ENCODE results near the gene ZNF185. TPM values are rescaled to one million over a fixed set of nuclear protein-coding genes. Genes with fewer than 3 reads are reported as not detected.
A peak's percentile ranks its signal among the peaks of the same experiment; 100 is the strongest.

The ZNF185 gene
- total RNA-seq, 3 donors from 2014 or later: 0.53 to 0.68 (median 0.61) TPM

DNA sequence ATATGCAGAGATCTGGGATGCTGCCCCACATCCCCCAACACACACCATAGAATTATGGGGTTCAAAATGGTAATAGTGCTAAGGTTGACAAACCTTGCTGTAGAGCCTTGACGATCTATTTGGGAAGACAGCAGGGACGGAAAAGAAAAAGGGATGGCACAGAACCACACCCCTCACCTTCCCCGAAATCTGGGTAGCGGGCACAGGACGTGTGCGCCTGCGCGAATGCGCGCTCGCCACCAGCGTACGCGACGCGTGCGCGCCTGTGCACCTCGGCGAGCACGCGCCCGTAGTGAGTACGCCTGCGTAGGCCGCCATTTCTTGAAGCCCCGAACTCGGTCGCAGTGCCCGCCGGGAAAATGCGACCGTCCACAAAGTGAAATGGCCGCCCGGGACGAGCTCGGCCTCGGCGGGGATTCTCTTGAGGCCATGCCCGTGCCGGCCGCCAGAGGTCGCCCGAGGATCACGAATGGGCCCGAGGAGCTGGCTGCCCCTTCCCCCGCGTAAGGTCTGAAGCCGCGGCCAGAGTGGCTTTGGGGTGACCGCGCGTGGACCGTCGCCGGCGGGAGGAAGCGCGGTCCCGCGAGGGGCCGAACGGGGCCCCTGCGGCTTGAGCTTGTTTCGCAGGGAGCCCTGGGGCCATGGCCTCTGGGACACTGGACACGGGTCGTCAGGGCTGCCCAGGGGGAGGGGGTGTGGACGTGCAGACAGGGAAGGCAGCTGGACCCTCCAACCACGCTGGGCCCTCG is 43.6 kb downstream of the ZNF185 start:
- Mint-ChIP-seq H3K9me3 (no peaks in the 10 kb centered on the region), H3K4me3 (peak overlapping the region; percentile 85)
- ATAC-seq: peak; percentile 92 to 97

DNA sequence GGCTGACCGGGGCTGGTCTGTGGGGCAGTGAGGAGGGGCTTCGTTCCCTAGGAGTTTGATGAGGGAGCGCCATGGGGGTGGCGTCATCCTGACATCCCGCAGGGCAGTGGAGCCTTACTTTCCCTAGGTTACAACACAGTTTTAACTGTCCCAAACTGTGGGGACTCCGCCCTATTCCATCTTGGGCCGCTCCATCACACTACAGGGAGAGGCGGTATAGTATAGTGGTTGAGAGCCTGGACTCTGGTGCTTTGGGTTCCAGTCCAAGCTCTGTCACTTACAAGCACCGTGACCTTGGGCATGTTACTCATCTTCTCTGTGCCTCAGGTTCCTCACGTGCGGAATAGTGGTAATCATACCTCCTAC is 44.2 kb downstream of the ZNF185 start:
- Mint-ChIP-seq H3K4me3 (peak overlapping the region; percentile 85), H3K9me3 (no peaks in the 10 kb centered on the region), H3K36me3 (ENCODE audit: insufficient read depth) (peaks cover 5% of the 10 kb centered on the region), H3K27me3 (ENCODE audit: low read depth) (no peaks in the 10 kb centered on the region), H3K4me1 (ENCODE audit: low read depth) (peaks cover 3% of the 10 kb centered on the region)
- no peak for DNase-seq
- ATAC-seq: peak in 1 of 2 donors; percentile 7

More for the DNA sequence above, 43.6 kb downstream of the ZNF185 start:
- Mint-ChIP-seq H3K27me3 (ENCODE audit: low read depth) (no peaks in the 10 kb centered on the region), H3K36me3 (ENCODE audit: insufficient read depth) (peaks cover 2% of the 10 kb centered on the region), H3K4me1 (ENCODE audit: low read depth) (peaks cover 3% of the 10 kb centered on the region)
- DNase-seq: peak; percentile 85

DNA sequence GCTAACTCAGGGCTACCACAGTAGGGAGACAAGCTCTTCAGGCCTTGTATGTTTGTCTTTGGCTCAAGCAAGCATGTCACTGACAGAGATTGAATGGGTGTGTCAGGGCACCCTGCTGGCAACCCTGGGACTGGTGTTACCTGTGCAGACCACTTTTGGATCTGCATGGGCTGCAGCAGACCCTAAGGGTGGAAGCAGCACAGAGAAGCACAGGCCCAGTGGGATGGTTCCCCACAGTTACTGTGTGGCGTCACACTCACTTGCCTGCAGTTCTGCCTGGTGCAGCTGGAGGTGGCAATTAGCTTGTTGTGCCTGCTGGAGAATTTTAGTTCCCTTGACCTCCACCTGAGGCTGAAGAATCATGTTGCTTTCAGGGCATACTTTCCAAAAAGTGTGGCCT is 46.0 kb downstream of the ZNF185 start:
- no peak for ATAC-seq

DNA sequence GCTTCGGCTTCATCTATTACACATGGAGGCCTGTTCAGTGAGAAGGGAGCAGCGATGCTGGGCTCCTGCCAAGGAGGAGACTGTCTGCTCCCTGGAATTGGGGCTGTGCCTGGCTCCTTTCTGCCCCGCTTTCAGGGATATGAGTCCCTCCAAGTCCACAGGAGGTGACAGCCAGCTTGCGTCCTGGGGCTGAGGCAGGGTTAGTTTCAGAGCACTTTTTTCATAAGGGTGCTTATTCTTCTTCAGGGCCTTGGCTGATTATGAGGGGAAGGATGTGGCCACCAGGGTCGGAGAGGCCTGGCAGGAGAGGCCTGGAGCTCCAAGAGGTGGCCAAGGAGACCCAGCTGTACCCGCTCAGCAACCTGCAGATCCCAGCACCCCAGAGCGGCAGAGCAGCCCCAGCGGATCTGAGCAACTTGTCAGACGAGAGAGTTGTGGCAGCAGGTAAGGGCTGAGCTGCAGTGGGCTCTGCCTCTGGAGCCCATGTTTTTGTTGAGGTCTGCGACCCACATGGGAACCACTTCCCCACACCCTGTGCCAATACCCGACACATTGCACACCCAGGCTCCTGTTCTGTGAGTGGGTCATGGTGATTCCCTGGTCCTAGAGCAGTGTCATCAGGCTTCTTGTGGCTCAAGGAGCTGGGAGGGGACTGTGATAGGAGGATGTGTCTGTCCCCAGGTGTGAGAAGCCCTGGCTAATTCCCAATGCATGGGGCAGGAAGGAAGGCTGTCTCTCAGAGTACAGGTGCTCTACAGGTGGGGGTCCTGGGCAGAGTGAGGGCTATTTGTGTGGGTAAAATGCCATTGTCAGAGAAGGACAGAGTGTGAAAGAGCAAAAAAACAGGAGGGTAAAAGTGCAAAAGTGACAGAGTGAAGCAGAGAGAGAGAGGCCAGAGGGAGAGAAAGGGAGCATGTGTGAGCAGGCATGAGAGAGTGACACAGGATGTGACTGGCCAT is 47.4 kb downstream of the ZNF185 start:
- Mint-ChIP-seq H3K36me3 (ENCODE audit: insufficient read depth) (peaks cover 17% of the 10 kb centered on the region), H3K27me3 (ENCODE audit: low read depth) (no peaks in the 10 kb centered on the region), H3K9me3 (no peaks in the 10 kb centered on the region), H3K4me3 (no peak overlapping the region), H3K4me1 (ENCODE audit: low read depth) (peaks cover 3% of the 10 kb centered on the region)
- DNase-seq (no peak), ATAC-seq (no peak)

More for the DNA sequence above, 46.0 kb downstream of the ZNF185 start:
- Mint-ChIP-seq H3K27me3 (ENCODE audit: low read depth) (no peaks in the 10 kb centered on the region), H3K4me1 (ENCODE audit: low read depth) (peaks cover 3% of the 10 kb centered on the region), H3K4me3 (no peak overlapping the region), H3K9me3 (no peaks in the 10 kb centered on the region), H3K36me3 (ENCODE audit: insufficient read depth) (peaks cover 13% of the 10 kb centered on the region)
- no peak for DNase-seq

DNA sequence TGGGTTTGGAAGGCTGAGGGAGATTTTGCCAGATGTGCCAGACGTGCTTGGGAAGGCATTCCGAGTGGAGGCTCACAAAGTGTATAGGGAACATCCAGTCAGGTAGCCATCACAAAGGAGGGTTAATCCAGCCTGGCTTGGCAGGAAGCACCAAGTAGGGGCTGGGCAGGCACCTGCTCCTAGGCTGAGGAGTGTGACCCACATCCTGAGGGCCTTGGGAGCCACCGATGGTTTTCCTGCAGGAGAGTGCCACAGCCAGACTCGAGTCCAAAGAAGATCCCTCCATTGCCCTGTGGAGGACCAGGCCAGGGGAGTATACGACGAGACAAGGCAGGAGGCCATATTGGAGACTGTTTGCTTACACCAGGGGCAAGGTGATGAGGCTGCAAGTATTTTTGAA is 48.8 kb downstream of the ZNF185 start:
- no peak overlapping the region for H3K4me3 Mint-ChIP-seq
- H3K4me1 Mint-ChIP-seq (ENCODE audit: low read depth): peaks cover 3% of the 10 kb centered on the region
- peaks cover 17% of the 10 kb centered on the region for H3K36me3 Mint-ChIP-seq (ENCODE audit: insufficient read depth)
- H3K27me3 Mint-ChIP-seq (ENCODE audit: low read depth): no peaks in the 10 kb centered on the region
- H3K9me3 Mint-ChIP-seq: no peaks in the 10 kb centered on the region
- no peak for ATAC-seq
- DNase-seq: no peak

Other genes starting within 250 kb of the ZNF185 start
- under 1 TPM in 1 of 3 donors, not detected in 2; 0.16 TPM for gene MAGEA3, start 199.3 kb upstream of the ZNF185 start, total RNA-seq
- not detected for gene CSAG2, start 188.8 kb upstream of the ZNF185 start, total RNA-seq
- gene MAGEA2B, start 183.4 kb upstream of the ZNF185 start, total RNA-seq: not detected
- gene CSAG1, start 164.3 kb upstream of the ZNF185 start, total RNA-seq: not detected
- not detected for gene MAGEA12, start 164.3 kb upstream of the ZNF185 start, total RNA-seq
- not detected for gene MAGEA2, start 144.2 kb upstream of the ZNF185 start, total RNA-seq
- gene CSAG3, start 138.8 kb upstream of the ZNF185 start, total RNA-seq: not detected
- not detected for gene MAGEA6, start 128.4 kb upstream of the ZNF185 start, total RNA-seq
- 1 to 10 TPM; 8.6 to 9.8 (median 9.6) TPM for gene CETN2, start 67.3 kb upstream of the ZNF185 start, total RNA-seq
- 10 to 100 TPM; 18.3 to 21.4 (median 18.7) TPM for gene NSDHL, start 67.0 kb upstream of the ZNF185 start, total RNA-seq
- gene PNMA5, start 96.0 kb downstream of the ZNF185 start, total RNA-seq: not detected
- 1 to 10 TPM in 1 of 3 donors, under 1 TPM in 2; 0.91 to 1.2 (median 0.95) TPM for gene PNMA3, start 158.4 kb downstream of the ZNF185 start, total RNA-seq
- 1 to 10 TPM; 1.1 to 2.0 (median 1.3) TPM for gene PNMA6A, start 174.4 kb downstream of the ZNF185 start, total RNA-seq